Neural cell (in vitro differentiated cells): ENCODE results near the gene CAMK1D. TPM values are rescaled to one million over a fixed set of nuclear protein-coding genes. Genes with fewer than 3 reads are reported as not detected.

ENCODE experiments used
- H2AFZ ChIP-seq: fragments of 200-600, 300-800 bp; sonication (generic), shearing (Covaris generic); 2 replicates; pipeline ENCODE4 v1.6.0; 2014; ENCODE audit warnings: low read depth, mild to moderate bottlenecking, antibody characterized with exemption, low read length, moderate library complexity
- H3F3A ChIP-seq: fragments of 200-600 bp; shearing (Covaris generic); 2 replicates; pipeline ENCODE4 v1.6.1; 2016; ENCODE audit warnings: mild to moderate bottlenecking, moderate library complexity, mixed read lengths, antibody characterized with exemption, low read length; ENCODE audit not compliant: insufficient read depth, poor library complexity, severe bottlenecking
- H3K27ac ChIP-seq: fragments of 200-600, 300-800 bp; sonication (generic), shearing (Covaris generic); 2 replicates; pipeline ENCODE4 v1.5.1; 2014; ENCODE audit warnings: mild to moderate bottlenecking, low read length, moderate library complexity
- H3K27me3 ChIP-seq: fragments of 300-800, 200-600 bp; sonication (generic), shearing (Covaris generic); 2 replicates; pipeline ENCODE4 v1.6.0; 2014; ENCODE audit warnings: mild to moderate bottlenecking, low read depth, low read length, moderate library complexity; ENCODE audit not compliant: insufficient read depth
- H3K36me3 ChIP-seq: fragments of 300-800, 200-600 bp; sonication (generic), shearing (Covaris generic); 2 replicates; pipeline ENCODE4 v1.5.1; 2014; ENCODE audit warnings: mild to moderate bottlenecking, antibody characterized with exemption, low read length, moderate library complexity; ENCODE audit not compliant: insufficient read depth
- H3K4me2 ChIP-seq: fragments of 300-800, 200-600 bp; sonication (generic), shearing (Covaris generic); 2 replicates; pipeline ENCODE4 v1.6.0; 2014; ENCODE audit warnings: mild to moderate bottlenecking, low read length
- H3K4me3 ChIP-seq: fragments of 300-800, 200-600 bp; sonication (generic), shearing (Covaris generic); 2 replicates; pipeline ENCODE4 v1.5.1; 2014; ENCODE audit warnings: mild to moderate bottlenecking, low read length, moderate library complexity
- H3K79me2 ChIP-seq: fragments of 200-600 bp; shearing (Covaris generic); replicated peaks from 2 replicates; pipeline ENCODE4 v1.6.0; 2014; ENCODE audit warnings: mild to moderate bottlenecking, low read length, moderate library complexity; ENCODE audit not compliant: insufficient read depth
- H3K9ac ChIP-seq: fragments of 300-800, 200-600 bp; sonication (generic), shearing (Covaris generic); 2 replicates; pipeline ENCODE4 v1.6.1; 2016; ENCODE audit warnings: mild to moderate bottlenecking, low read length, mixed read lengths
- H3K9me2 ChIP-seq: fragments of 200-600 bp; shearing (Covaris generic); 2 replicates; pipeline ENCODE4 v1.6.1; 2016; ENCODE audit warnings: mild to moderate bottlenecking, low read length, mixed read lengths; ENCODE audit not compliant: insufficient read depth
- H3K9me3 ChIP-seq: fragments of 200-600, 300-800 bp; sonication (generic), shearing (Covaris generic); 2 replicates; pipeline ENCODE4 v1.6.1; 2016; ENCODE audit warnings: mild to moderate bottlenecking, mixed run types, low read length, moderate library complexity, mixed read lengths
- H4K20me1 ChIP-seq: fragments of 200-600 bp; shearing (Covaris generic); 2 replicates; pipeline ENCODE4 v1.6.1; 2016; ENCODE audit warnings: mild to moderate bottlenecking, mixed run types; ENCODE audit not compliant: insufficient read depth
- EP300 ChIP-seq: fragments of 450-650 bp; conservative IDR thresholded peaks from 2 replicates; pipeline ENCODE4 v1.6.1; 2014; ENCODE audit warnings: antibody characterized with exemption, mild to moderate bottlenecking, moderate library complexity; ENCODE audit not compliant: poor library complexity, severe bottlenecking
- EZH2 ChIP-seq: fragments of 200-600, 300-800 bp; shearing (Covaris generic), sonication (generic); IDR thresholded peaks from 2 replicates; pipeline ENCODE4 v1.6.1; 2014; ENCODE audit warnings: antibody characterized with exemption, low read length, borderline replicate concordance, mild to moderate bottlenecking; ENCODE audit not compliant: insufficient read depth, poor library complexity, severe bottlenecking
- MXI1 ChIP-seq: fragments of 450-650 bp; conservative IDR thresholded peaks from 2 replicates; pipeline ENCODE4 v1.6.1; 2014; ENCODE audit warnings: antibody characterized with exemption, mild to moderate bottlenecking; ENCODE audit not compliant: poor library complexity, severe bottlenecking
- POLR2AphosphoS5 ChIP-seq: IDR thresholded peaks from 2 replicates; pipeline ENCODE4 v1.6.1; 2012
- RAD21 ChIP-seq: fragments of 450-650 bp; conservative IDR thresholded peaks from 2 replicates; pipeline ENCODE4 v1.6.1; 2014; ENCODE audit warnings: antibody characterized with exemption, mild to moderate bottlenecking, moderate library complexity
- REST ChIP-seq: IDR thresholded peaks from 2 replicates; pipeline ENCODE4 v1.6.1; 2012; ENCODE audit warnings: borderline replicate concordance
- SMC3 ChIP-seq: fragments of 450-650 bp; conservative IDR thresholded peaks from 2 replicates; pipeline ENCODE4 v1.6.1; 2014; ENCODE audit warnings: antibody characterized with exemption, mild to moderate bottlenecking, moderate library complexity; ENCODE audit not compliant: poor library complexity
- TAF1 ChIP-seq: IDR thresholded peaks from 2 replicates; pipeline ENCODE4 v1.6.1; 2012; ENCODE audit warnings: low read depth
- polyA plus RNA-seq: library from polyadenylated mRNA; depleted of rRNA; stranded (reverse); fragments of >200 nt; gene quantifications from 2 replicates; pipeline ENCODE4 v1.2.3, GENCODE V29; 2014
- TF ChIP-seq, protein P1 (sequence below): fragments of 450-650 bp; IDR thresholded peaks from 2 replicates; pipeline ENCODE4 v1.5.1; 2014; ENCODE audit warnings: antibody characterized with exemption, mild to moderate bottlenecking, moderate library complexity; ENCODE audit not compliant: poor library complexity, severe bottlenecking

Gene CAMK1D
- polyA plus RNA-seq, 1 donor from 2014 or later: 13.8 TPM

DNA sequence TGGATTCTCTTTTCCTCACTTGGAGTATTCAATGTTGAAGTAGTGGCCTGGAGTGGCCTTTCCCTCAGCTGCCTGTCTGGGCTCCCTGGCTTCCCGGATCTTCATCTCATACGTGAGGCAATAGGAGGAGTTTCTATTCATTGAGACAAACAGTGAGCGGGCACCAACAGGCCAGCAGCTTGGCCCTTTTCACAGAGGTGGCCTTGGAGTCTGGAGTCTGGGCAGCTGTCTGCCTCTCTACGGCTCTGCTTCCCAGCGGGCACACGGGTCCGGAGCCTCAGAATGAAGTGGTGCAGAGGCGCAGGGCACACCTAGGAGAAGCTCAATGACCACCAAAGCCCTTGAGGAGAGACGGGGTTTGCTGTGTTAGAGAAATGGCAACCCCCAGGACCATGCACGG, 482.7 kb downstream of the CAMK1D start:
- TF ChIP-seq TAF1: no peak
- no peak for TF ChIP-seq SMC3
- TF ChIP-seq EP300: no peak
- TF ChIP-seq, protein P1, sequence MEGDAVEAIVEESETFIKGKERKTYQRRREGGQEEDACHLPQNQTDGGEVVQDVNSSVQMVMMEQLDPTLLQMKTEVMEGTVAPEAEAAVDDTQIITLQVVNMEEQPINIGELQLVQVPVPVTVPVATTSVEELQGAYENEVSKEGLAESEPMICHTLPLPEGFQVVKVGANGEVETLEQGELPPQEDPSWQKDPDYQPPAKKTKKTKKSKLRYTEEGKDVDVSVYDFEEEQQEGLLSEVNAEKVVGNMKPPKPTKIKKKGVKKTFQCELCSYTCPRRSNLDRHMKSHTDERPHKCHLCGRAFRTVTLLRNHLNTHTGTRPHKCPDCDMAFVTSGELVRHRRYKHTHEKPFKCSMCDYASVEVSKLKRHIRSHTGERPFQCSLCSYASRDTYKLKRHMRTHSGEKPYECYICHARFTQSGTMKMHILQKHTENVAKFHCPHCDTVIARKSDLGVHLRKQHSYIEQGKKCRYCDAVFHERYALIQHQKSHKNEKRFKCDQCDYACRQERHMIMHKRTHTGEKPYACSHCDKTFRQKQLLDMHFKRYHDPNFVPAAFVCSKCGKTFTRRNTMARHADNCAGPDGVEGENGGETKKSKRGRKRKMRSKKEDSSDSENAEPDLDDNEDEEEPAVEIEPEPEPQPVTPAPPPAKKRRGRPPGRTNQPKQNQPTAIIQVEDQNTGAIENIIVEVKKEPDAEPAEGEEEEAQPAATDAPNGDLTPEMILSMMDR: no peak
- no peak for TF ChIP-seq MXI1
- TF ChIP-seq POLR2AphosphoS5: no peak
- no peak for TF ChIP-seq EZH2
- TF ChIP-seq RAD21: no peak
- no peak for TF ChIP-seq REST
- H3F3A ChIP-seq: no peaks in the 10 kb centered on the region
- no peaks in the 10 kb centered on the region for H3K9me3 ChIP-seq
- no peaks in the 10 kb centered on the region for H3K27me3 ChIP-seq
- no peak overlapping the region for H3K27ac ChIP-seq
- H3K4me2 ChIP-seq: no peak overlapping the region
- no peak overlapping the region for H3K4me3 ChIP-seq
- H4K20me1 ChIP-seq: no peaks in the 10 kb centered on the region
- H3K9me2 ChIP-seq: no peaks in the 10 kb centered on the region
- H3K9ac ChIP-seq: no peak overlapping the region
- H3K36me3 ChIP-seq: no peaks in the 10 kb centered on the region
- no peak overlapping the region for H2AFZ ChIP-seq
- no peaks in the 10 kb centered on the region for H3K79me2 ChIP-seq

- H3F3A ChIP-seq: no peaks in the 10 kb centered on the region
- H2AFZ ChIP-seq: no peak overlapping the region
- no peaks in the 10 kb centered on the region for H4K20me1 ChIP-seq
- no peak overlapping the region for H3K27ac ChIP-seq
- H3K4me2 ChIP-seq: no peak overlapping the region
- H3K4me3 ChIP-seq: no peak overlapping the region
- H3K9ac ChIP-seq: no peak overlapping the region
- TF ChIP-seq TAF1: no peak
- H3K27me3 ChIP-seq: no peaks in the 10 kb centered on the region
- no peaks in the 10 kb centered on the region for H3K9me2 ChIP-seq
- no peaks in the 10 kb centered on the region for H3K9me3 ChIP-seq
- H3K79me2 ChIP-seq: no peaks in the 10 kb centered on the region
- H3K36me3 ChIP-seq: no peaks in the 10 kb centered on the region
Observed at GRCh38 chr10:12833451-12833850, 484.1 kb downstream of the CAMK1D start.

GRCh38 chr10:12834116-12834665, 484.8 kb downstream of the CAMK1D start:
- TF ChIP-seq RAD21: no peak
- no peak for TF ChIP-seq EZH2
- TF ChIP-seq TAF1: no peak
- Histone ChIP-seq H3K27ac (no peak overlapping the region), H3K36me3 (no peaks in the 10 kb centered on the region), H3K9me2 (no peaks in the 10 kb centered on the region), H3F3A (no peaks in the 10 kb centered on the region), H3K9me3 (no peaks in the 10 kb centered on the region), H3K27me3 (no peaks in the 10 kb centered on the region), H3K4me3 (no peak overlapping the region), H3K9ac (no peak overlapping the region), H3K4me2 (no peak overlapping the region), H3K79me2 (no peaks in the 10 kb centered on the region), H4K20me1 (no peaks in the 10 kb centered on the region), H2AFZ (no peak overlapping the region)
